T-cell (primary cell): Measurements from ENCODE around the gene PPP1R9A. TPM values are rescaled to one million over a fixed set of nuclear protein-coding genes. Genes with fewer than 3 reads are reported as not detected.

Source experiments
- ATAC-seq, 4 experiments: fragments of 200-7000 bp in 3 of 4; fragments of 150-1000 bp in 1 of 4; cut with Tn5 transposase; replicated peaks in 1 of 4; 1 replicate in 3 of 4; 2 replicates in 1 of 4; pipeline ENCODE4 v1.10.0; 2021; ENCODE audit warnings: moderate library complexity in 3 of 4, mild to moderate bottlenecking in 2 of 4, moderate number of reproducible peaks in 1 of 4
- CTCF ChIA-PET, 2 donors: fragments of 300-600 bp; sonication (Branson Sonifier 250); formaldehyde crosslinking; loops; one replicate each; lab custom pipeline; 2022; ENCODE audit warnings: antibody characterized with exemption in 2 of 2; lab: Charles Lee
- POLR2A ChIA-PET, 2 donors: fragments of 300-600 bp; sonication (Branson Sonifier 250); formaldehyde crosslinking; loops; one replicate each; lab custom pipeline; 2022; ENCODE audit warnings: antibody characterized with exemption in 2 of 2; lab: Charles Lee
- DNase-seq, 35 experiments: peaks; one replicate each; pipeline versions ENCODE4 v3.0.0 to v3.0.0-alpha.2; 2013 to 2023
- H3K27ac ChIP-seq: one replicate; pipeline ENCODE4 v1.5.1; 2013; ENCODE audit warnings: low read length
- H3K27me3 ChIP-seq, 2 experiments: replicated peaks in 1 of 2; 1 replicate in 1 of 2; 2 replicates in 1 of 2; pipeline versions ENCODE4 v1.6.1 to v1.7.0; 2013; ENCODE audit warnings: low read length in 1 of 2, mixed read lengths in 1 of 2; ENCODE audit not compliant: control insufficient read depth in 2 of 2, insufficient read depth in 2 of 2; ENCODE audit errors: extremely low read depth in 1 of 2
- H3K36me3 ChIP-seq, 2 donors: 1 replicate in 1 of 2; 2 replicates in 1 of 2; pipeline versions ENCODE4 v1.6.1 to v1.7.0; 2013; ENCODE audit warnings: low read length in 1 of 2; ENCODE audit not compliant: control insufficient read depth in 2 of 2, insufficient read depth in 1 of 2; ENCODE audit errors: extremely low read depth in 1 of 2
- H3K4me1 ChIP-seq, 2 experiments: 1 replicate in 1 of 2; 2 replicates in 1 of 2; pipeline versions ENCODE4 v1.6.1 to v1.7.0; 2013; ENCODE audit warnings: low read length in 2 of 2, mixed read lengths in 1 of 2; ENCODE audit not compliant: insufficient read depth in 2 of 2, control insufficient read depth in 1 of 2; ENCODE audit errors: extremely low read depth in 1 of 2
- H3K4me3 ChIP-seq, 2 donors: 1 replicate in 1 of 2; 2 replicates in 1 of 2; pipeline versions ENCODE4 v1.5.1 to v1.7.0; 2013; ENCODE audit warnings: mild to moderate bottlenecking in 2 of 2, low read length in 1 of 2, moderate library complexity in 1 of 2; ENCODE audit not compliant: control insufficient read depth in 1 of 2; ENCODE audit errors: extremely low read depth in 1 of 2
- H3K9me3 ChIP-seq: 2 replicates; pipeline ENCODE4 v1.7.0; 2013
- H3K27ac Mint-ChIP-seq, 2 donors: one replicate each; pipeline ENCODE4 v1.8.0; 2020 to 2021; ENCODE audit warnings: mild to moderate bottlenecking in 2 of 2, mixed read lengths in 2 of 2
- H3K27me3 Mint-ChIP-seq, 2 donors: one replicate each; pipeline ENCODE4 v1.8.0; 2021 to 2022; ENCODE audit warnings: mixed read lengths in 2 of 2
- H3K36me3 Mint-ChIP-seq: one replicate; pipeline ENCODE4 v1.8.0; 2021; ENCODE audit warnings: mixed read lengths
- H3K4me1 Mint-ChIP-seq, 3 donors: one replicate each; pipeline ENCODE4 v1.8.0; 2020 to 2022; ENCODE audit warnings: mixed read lengths in 3 of 3, mild to moderate bottlenecking in 1 of 3
- H3K4me3 Mint-ChIP-seq, 3 donors: one replicate each; pipeline ENCODE4 v1.8.0; 2020 to 2022; ENCODE audit warnings: mild to moderate bottlenecking in 3 of 3, mixed read lengths in 3 of 3, moderate library complexity in 3 of 3
- H3K9me3 Mint-ChIP-seq, 3 donors: one replicate each; pipeline ENCODE4 v1.8.0; 2020 to 2022; ENCODE audit warnings: mixed read lengths in 3 of 3
- whole genome bisulfite sequencing: methylation state at CpG from one replicate; pipeline ENCODE4 v1.1.5; 2013; ENCODE audit warnings: missing lambda C conversion rate; ENCODE audit not compliant: insufficient coverage; 5-methylcytosine and 5-hydroxymethylcytosine counted together
- total RNA-seq, 35 experiments: library from RNA in 6 of 35; stranded (reverse) in 6 of 35; fragments of 120-200 nt in 1 of 35; gene quantifications; one replicate each; pipeline versions ENCODE4 v1.2.1 to v1.2.4 and lab custom pipeline; 2013 to 2026

Gene PPP1R9A
- total RNA-seq, 5 donors from 2014 or later (not counting 1 experiment from before 2014, with no cell fraction given), result 0.10 to 0.23 (median 0.13) TPM; not detected in 2

DNA sequence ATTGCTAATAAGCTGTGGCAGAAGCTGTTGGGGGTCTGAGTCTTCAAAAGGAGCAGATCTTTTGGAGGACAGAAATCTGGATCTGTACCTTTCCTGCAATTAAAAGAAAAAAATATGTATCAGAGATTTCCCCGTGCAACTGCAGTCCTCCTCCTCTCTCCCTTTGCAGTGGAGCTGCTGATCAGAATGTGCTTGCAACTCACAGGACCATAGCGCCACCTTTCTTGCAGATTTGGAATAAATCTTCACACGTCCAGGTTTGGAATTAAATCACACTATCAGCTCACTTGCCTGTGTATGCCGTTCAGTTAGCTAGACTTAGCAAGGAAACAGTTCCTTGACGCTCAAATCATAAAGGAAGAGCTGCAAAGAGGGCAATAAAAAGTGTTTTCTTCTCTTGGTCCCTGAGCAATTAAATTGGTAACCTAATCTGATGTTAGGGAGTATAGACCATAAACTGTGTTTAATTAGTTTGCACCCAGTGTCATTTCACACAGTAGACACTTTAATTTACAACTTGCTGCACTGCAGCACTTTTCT, 339.5 kb downstream of the PPP1R9A start:
- WGBS, result 15% methylated on average over 2 of the region's 5 CpGs
- Mint-ChIP-seq H3K27me3 (peaks cover 0 to 13% of the 10 kb centered on the region in 2 donors), H3K27ac (no peak overlapping the region), H3K36me3 (no peaks in the 10 kb centered on the region), H3K4me3 (no peak overlapping the region), H3K4me1 (no peaks in the 10 kb centered on the region), H3K9me3 (no peaks in the 10 kb centered on the region)
- H3K4me1 ChIP-seq, result no peaks in the 10 kb centered on the region
- ChIA-PET POLR2A (no interaction called here), CTCF (interaction anchor here (0.5 to 1.4 kb wide), 2 partner anchors 798 to 1210 kb away, joined by 3 to 17 read pairs; no protein-coding TSS in a partner anchor)
- H3K9me3 ChIP-seq, result no peaks in the 10 kb centered on the region
- no peak overlapping the region for H3K27ac ChIP-seq
- ATAC-seq (no peak), DNase-seq (peak in 3 of 35 experiments; percentile 0 to 39 (median 2))
- H3K27me3 ChIP-seq, result no peaks in the 10 kb centered on the region
- no peaks in the 10 kb centered on the region for H3K36me3 ChIP-seq
- no peak overlapping the region for H3K4me3 ChIP-seq

GRCh38 chr7:95250571-95250970, 343.2 kb downstream of the PPP1R9A start:
- Mint-ChIP-seq H3K27ac (no peak overlapping the region), H3K4me1 (no peaks in the 10 kb centered on the region), H3K9me3 (no peaks in the 10 kb centered on the region), H3K36me3 (no peaks in the 10 kb centered on the region), H3K27me3 (peaks cover 0 to 13% of the 10 kb centered on the region in 2 donors), H3K4me3 (no peak overlapping the region)
- ATAC-seq (no peak), DNase-seq (no peak)
- H3K27ac ChIP-seq, result no peak overlapping the region
- H3K4me3 ChIP-seq, result no peak overlapping the region
- H3K36me3 ChIP-seq, result no peaks in the 10 kb centered on the region
- no peaks in the 10 kb centered on the region for H3K27me3 ChIP-seq
- H3K9me3 ChIP-seq, result no peaks in the 10 kb centered on the region
- CTCF ChIA-PET, result no interaction called here
- H3K4me1 ChIP-seq, result no peaks in the 10 kb centered on the region
- WGBS, result 76% methylated on average over 2 of the region's 6 CpGs
- POLR2A ChIA-PET, result no interaction called here

GRCh38 chr7:95251966-95252365, 344.6 kb downstream of the PPP1R9A start:
- ChIA-PET CTCF (no interaction called here), POLR2A (no interaction called here)

GRCh38 chr7:95253986-95254385, 346.6 kb downstream of the PPP1R9A start:
- Histone ChIP-seq H3K27me3 (no peaks in the 10 kb centered on the region), H3K27ac (no peak overlapping the region), H3K9me3 (no peaks in the 10 kb centered on the region), H3K4me3 (no peak overlapping the region), H3K4me1 (no peaks in the 10 kb centered on the region), H3K36me3 (no peaks in the 10 kb centered on the region)
- POLR2A ChIA-PET, result no interaction called here
- Mint-ChIP-seq H3K27ac (no peak overlapping the region), H3K4me3 (no peak overlapping the region), H3K27me3 (peaks cover 0 to 9% of the 10 kb centered on the region in 2 donors), H3K4me1 (no peaks in the 10 kb centered on the region), H3K9me3 (no peaks in the 10 kb centered on the region), H3K36me3 (no peaks in the 10 kb centered on the region)
- no CpG with 5 or more reads among the region's 1 CpG for WGBS
- no peak for DNase-seq
- no peak for ATAC-seq
- CTCF ChIA-PET, result no interaction called here

More at GRCh38 chr7:95251966-95252365, 344.6 kb downstream of the PPP1R9A start:
- Mint-ChIP-seq H3K36me3 (no peaks in the 10 kb centered on the region), H3K4me3 (no peak overlapping the region), H3K27ac (no peak overlapping the region), H3K4me1 (no peaks in the 10 kb centered on the region), H3K27me3 (peaks cover 0 to 12% of the 10 kb centered on the region in 2 donors), H3K9me3 (no peaks in the 10 kb centered on the region)
- DNase-seq (no peak), ATAC-seq (no peak)
- Histone ChIP-seq H3K9me3 (no peaks in the 10 kb centered on the region), H3K4me3 (no peak overlapping the region), H3K27ac (no peak overlapping the region), H3K4me1 (no peaks in the 10 kb centered on the region), H3K36me3 (no peaks in the 10 kb centered on the region), H3K27me3 (no peaks in the 10 kb centered on the region)
- no CpG with 5 or more reads among the region's 1 CpG for WGBS

- Histone ChIP-seq H3K27ac (no peak overlapping the region), H3K27me3 (no peaks in the 10 kb centered on the region), H3K4me1 (no peaks in the 10 kb centered on the region), H3K9me3 (no peaks in the 10 kb centered on the region), H3K36me3 (no peaks in the 10 kb centered on the region), H3K4me3 (no peak overlapping the region)
- Mint-ChIP-seq H3K27ac (no peak overlapping the region), H3K4me3 (no peak overlapping the region), H3K27me3 (peaks cover 0 to 5% of the 10 kb centered on the region in 2 donors), H3K9me3 (no peaks in the 10 kb centered on the region), H3K4me1 (no peaks in the 10 kb centered on the region), H3K36me3 (no peaks in the 10 kb centered on the region)
- no peak for ATAC-seq
- ChIA-PET POLR2A (no interaction called here), CTCF (no interaction called here)
- no peak for DNase-seq
Observed at GRCh38 chr7:95255691-95256090, 348.3 kb downstream of the PPP1R9A start.

DNA sequence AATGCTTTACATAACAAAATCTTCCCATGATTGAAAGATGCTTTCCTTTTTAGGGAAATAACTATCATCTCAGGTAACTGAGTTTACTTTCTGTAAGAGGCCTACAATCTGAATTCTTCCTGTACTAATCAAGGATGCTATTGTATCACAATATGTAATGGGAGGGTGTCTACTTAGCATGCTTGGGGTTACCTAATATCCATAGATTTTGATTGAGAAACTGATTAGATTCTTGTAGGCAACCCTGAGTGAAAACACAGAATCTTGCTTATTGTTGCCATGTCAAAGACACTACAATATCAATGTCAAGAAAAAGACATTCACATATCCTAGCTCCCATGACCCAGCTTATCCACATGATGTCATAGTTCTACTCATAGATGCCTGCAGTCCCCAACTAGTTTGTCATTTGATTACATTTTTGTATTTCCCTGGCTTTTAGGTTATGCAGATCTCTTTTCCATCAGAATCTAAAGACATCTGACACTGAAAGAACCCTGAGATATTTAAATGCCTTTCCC, 354.6 kb downstream of the PPP1R9A start:
- Mint-ChIP-seq H3K4me1 (no peaks in the 10 kb centered on the region), H3K36me3 (no peaks in the 10 kb centered on the region), H3K27ac (no peak overlapping the region), H3K27me3 (no peaks in the 10 kb centered on the region), H3K9me3 (no peaks in the 10 kb centered on the region), H3K4me3 (no peak overlapping the region)
- CTCF ChIA-PET, result no interaction called here
- DNase-seq (no peak), ATAC-seq (no peak)
- Histone ChIP-seq H3K9me3 (no peaks in the 10 kb centered on the region), H3K27ac (no peak overlapping the region), H3K27me3 (no peaks in the 10 kb centered on the region), H3K36me3 (no peaks in the 10 kb centered on the region), H3K4me1 (no peaks in the 10 kb centered on the region), H3K4me3 (no peak overlapping the region)
- POLR2A ChIA-PET, result no interaction called here

- Histone ChIP-seq H3K4me3 (no peak overlapping the region), H3K36me3 (no peaks in the 10 kb centered on the region), H3K4me1 (no peaks in the 10 kb centered on the region), H3K27ac (no peak overlapping the region), H3K9me3 (no peaks in the 10 kb centered on the region), H3K27me3 (no peaks in the 10 kb centered on the region)
- DNase-seq (no peak), ATAC-seq (no peak)
- CTCF ChIA-PET, result no interaction called here
- H3K9me3 Mint-ChIP-seq, result no peaks in the 10 kb centered on the region
- H3K4me3 Mint-ChIP-seq, result no peak overlapping the region
- no peak overlapping the region for H3K27ac Mint-ChIP-seq
- no CpG with 5 or more reads among the region's 2 CpGs for WGBS
- H3K27me3 Mint-ChIP-seq, result no peaks in the 10 kb centered on the region
- POLR2A ChIA-PET, result no interaction called here
- no peaks in the 10 kb centered on the region for H3K36me3 Mint-ChIP-seq
- no peaks in the 10 kb centered on the region for H3K4me1 Mint-ChIP-seq
Observed at GRCh38 chr7:95262875-95263274, 355.5 kb downstream of the PPP1R9A start.
